ENCODE data around the gene SNIP1.

DNA sequence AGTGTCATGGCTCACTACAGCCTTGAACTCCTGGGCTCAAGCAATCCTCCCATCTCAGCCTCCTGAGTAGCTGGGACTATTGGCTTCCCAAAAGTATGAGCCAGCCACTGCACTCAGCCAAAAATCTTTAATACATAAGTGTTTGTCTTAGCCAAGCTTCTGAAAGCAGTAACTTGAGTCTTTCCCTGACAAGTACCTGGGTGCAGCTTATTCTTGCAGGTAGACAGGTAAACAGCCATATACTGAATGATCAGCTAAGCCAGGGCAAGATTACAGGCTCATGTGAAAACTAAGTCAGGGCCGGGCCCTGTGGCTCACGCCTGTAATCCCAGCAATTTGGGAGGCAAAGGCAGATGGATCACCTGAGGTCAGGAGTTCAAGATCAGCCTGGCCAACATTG lies 47.4 kb downstream of the SNIP1 start:
- TF ChIP-seq, protein P1, sequence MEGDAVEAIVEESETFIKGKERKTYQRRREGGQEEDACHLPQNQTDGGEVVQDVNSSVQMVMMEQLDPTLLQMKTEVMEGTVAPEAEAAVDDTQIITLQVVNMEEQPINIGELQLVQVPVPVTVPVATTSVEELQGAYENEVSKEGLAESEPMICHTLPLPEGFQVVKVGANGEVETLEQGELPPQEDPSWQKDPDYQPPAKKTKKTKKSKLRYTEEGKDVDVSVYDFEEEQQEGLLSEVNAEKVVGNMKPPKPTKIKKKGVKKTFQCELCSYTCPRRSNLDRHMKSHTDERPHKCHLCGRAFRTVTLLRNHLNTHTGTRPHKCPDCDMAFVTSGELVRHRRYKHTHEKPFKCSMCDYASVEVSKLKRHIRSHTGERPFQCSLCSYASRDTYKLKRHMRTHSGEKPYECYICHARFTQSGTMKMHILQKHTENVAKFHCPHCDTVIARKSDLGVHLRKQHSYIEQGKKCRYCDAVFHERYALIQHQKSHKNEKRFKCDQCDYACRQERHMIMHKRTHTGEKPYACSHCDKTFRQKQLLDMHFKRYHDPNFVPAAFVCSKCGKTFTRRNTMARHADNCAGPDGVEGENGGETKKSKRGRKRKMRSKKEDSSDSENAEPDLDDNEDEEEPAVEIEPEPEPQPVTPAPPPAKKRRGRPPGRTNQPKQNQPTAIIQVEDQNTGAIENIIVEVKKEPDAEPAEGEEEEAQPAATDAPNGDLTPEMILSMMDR (conservative IDR thresholded peaks at IDR 0.05 in 1 of 2, IDR thresholded peaks at IDR 0.05 in 1 of 2; ENCODE audit: extremely low read depth in 1 of 2, insufficient read depth in 1 of 2, low read depth in 1 of 2, low read length in 2 of 2): no peak
- no peak for TF ChIP-seq EZH2 (IDR thresholded peaks at IDR 0.05; ENCODE audit: borderline replicate concordance, low read length)
